Left renal pelvis (tissue), 4 donors: ENCODE results near the gene HOXB1. TPM values are rescaled to one million over a fixed set of nuclear protein-coding genes. Genes with fewer than 3 reads are reported as not detected.

Experiments used
- DNase-seq, 4 donors: peaks; one replicate each; pipeline ENCODE4 v3.0.0-alpha.2; 2013; ENCODE audit warnings: low read depth in 4 of 4, low spot score in 3 of 4
- polyA plus RNA-seq, 4 donors: library from polyadenylated mRNA; unstranded; fragments of 120-200 nt; gene quantifications; one replicate each; pipeline ENCODE4 v1.2.1, GENCODE V29; 2013; ENCODE audit not compliant: insufficient read length in 4 of 4

The HOXB1 gene
- under 1 TPM in 3 of 4 donors, not detected in 1; 0.21 to 0.75 (median 0.37) TPM for polyA plus RNA-seq

- DNase-seq: no peak
These were observed at the start of gene HOXB1 for GRCh38 chr17:48530887-48531272. HOXB1 (minus strand) TSS chr17:48531011; CDS start chr17:48530904, 107 bp downstream.

- DNase-seq: no peak
These were observed 49.1 kb upstream of the HOXB1 start for GRCh38 chr17:48579760-48580554.

GRCh38 chr17:48579471-48579759 is 48.6 kb upstream of the HOXB1 start:
- DNase-seq: no peak

- no peak for DNase-seq
These were observed 48.0 kb upstream of the HOXB1 start for GRCh38 chr17:48578616-48579470.

- DNase-seq: no peak
These were observed 47.3 kb upstream of the HOXB1 start, which contains the start of gene HOXB4 for GRCh38 chr17:48577946-48578615. HOXB4 (minus strand) TSS chr17:48578350; CDS start chr17:48578319, 31 bp downstream.

- DNase-seq: peak in 2 of 4 donors; percentile 85 to 94
These were observed 46.6 kb upstream of the HOXB1 start for GRCh38 chr17:48577330-48577945.

- no peak for DNase-seq
These were observed 45.9 kb upstream of the HOXB1 start for GRCh38 chr17:48576479-48577309.

GRCh38 chr17:48575673-48576478 is 45.1 kb upstream of the HOXB1 start:
- no peak for DNase-seq

GRCh38 chr17:48575066-48575582 is 44.3 kb upstream of the HOXB1 start:
- no peak for DNase-seq

- no peak for DNase-seq
These were observed 43.8 kb upstream of the HOXB1 start for GRCh38 chr17:48574505-48575065.

GRCh38 chr17:48571826-48572417 is 41.1 kb upstream of the HOXB1 start:
- no peak for DNase-seq

GRCh38 chr17:48571024-48571818 is 40.4 kb upstream of the HOXB1 start:
- no peak for DNase-seq

GRCh38 chr17:48570325-48571023 is 39.7 kb upstream of the HOXB1 start:
- DNase-seq: no peak

GRCh38 chr17:48569674-48570324 is 39.0 kb upstream of the HOXB1 start:
- no peak for DNase-seq

- no peak for DNase-seq
These were observed 38.4 kb upstream of the HOXB1 start for GRCh38 chr17:48569240-48569582.
